Progenitor cell of endocrine pancreas (in vitro differentiated cells): ENCODE measurements around the gene HBS1L. TPM values are rescaled to one million over a fixed set of nuclear protein-coding genes. Genes with fewer than 3 reads are reported as not detected.

Experiments
- DNase-seq: peaks from one replicate; pipeline ENCODE4 v3.0.0; 2021; ENCODE audit warnings: low spot score; ENCODE audit not compliant: unreplicated experiment
- H3K27ac Mint-ChIP-seq: 2 replicates; pipeline ENCODE4 v1.8.0; 2021; ENCODE audit warnings: mild to moderate bottlenecking, moderate library complexity, mixed read lengths
- H3K27me3 Mint-ChIP-seq: 2 replicates; pipeline ENCODE4 v1.8.0; 2021; ENCODE audit warnings: mixed read lengths
- H3K36me3 Mint-ChIP-seq: 2 replicates; pipeline ENCODE4 v1.8.0; 2022; ENCODE audit warnings: mixed read lengths; ENCODE audit not compliant: insufficient read depth
- H3K4me1 Mint-ChIP-seq: 2 replicates; pipeline ENCODE4 v1.8.0; 2021; ENCODE audit warnings: low read depth, mixed read lengths
- H3K4me3 Mint-ChIP-seq: 2 replicates; pipeline ENCODE4 v1.8.0; 2021; ENCODE audit warnings: low read depth, mild to moderate bottlenecking, moderate library complexity, mixed read lengths
- H3K9me3 Mint-ChIP-seq: 2 replicates; pipeline ENCODE4 v1.8.0; 2021; ENCODE audit warnings: low read depth, mixed read lengths
- long read RNA-seq: library from polyadenylated mRNA; unstranded; transcript quantifications from one replicate; pipeline ENCODE4 v2.0.0, GENCODE V29; 2020
- total RNA-seq: library from RNA; stranded (reverse); gene quantifications from 2 replicates; pipeline ENCODE4 v1.2.1, GENCODE V29; 2021
- TF ChIP-seq, protein P1 (sequence below): fragments of 200-600 bp; sonication (generic); IDR thresholded peaks from one replicate; pipeline ENCODE4 v1.5.0; 2021; ENCODE audit warnings: antibody characterized with exemption, mild to moderate bottlenecking; ENCODE audit not compliant: unreplicated experiment

The HBS1L gene
- 77.2 and 88.7 TPM in 2 replicates for total RNA-seq
- long read RNA-seq, full-length matches to known transcripts, result 449 of 519 reads
- long read RNA-seq, partial matches to known transcripts, result 31 of 519 reads
- long read RNA-seq, other reads (novel, unspliced or antisense), result 39 of 519 reads

DNA sequence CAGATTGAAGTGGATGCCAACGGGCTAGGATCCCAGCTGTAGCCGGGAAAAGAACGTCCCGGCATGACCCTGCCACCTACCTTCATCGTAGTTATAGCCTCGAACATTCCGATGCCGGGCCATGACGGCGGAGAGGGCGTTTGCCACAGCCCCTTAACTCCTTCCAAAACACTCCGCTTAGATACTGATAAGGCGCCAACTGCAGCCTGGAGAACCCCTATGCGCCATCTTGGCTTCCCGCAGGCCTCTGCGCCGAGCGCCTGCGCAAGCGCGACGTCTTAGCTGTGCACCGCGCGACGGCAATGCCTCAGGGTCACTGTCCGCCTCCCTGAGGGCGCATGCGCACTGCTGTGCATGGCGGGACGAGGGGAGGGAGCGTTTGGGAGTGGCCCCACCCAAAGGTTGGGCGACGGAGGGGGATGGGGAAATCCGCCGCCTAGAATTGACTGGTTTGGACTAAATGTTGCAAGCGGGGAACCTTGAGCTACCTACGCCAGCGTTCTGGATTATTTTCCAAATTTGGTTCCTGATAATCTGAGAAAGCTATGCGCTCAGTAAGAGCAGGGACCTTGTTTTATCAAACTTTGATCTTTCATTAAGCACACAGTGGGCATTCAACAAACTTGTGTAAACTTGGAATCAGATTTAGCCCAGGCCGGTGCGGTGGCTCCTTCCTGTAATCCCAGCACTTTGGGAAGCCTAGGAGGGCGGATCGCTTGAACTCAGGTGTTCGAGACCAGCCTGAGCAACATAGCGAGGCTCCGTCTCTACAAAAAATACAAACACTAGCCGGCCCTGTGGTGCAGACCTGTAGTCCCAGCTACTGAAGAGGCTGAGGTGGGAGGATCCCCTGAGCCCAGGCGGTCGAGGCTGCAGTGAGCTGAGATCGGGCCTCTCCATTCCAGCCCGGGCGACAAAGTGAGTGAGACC lies at the start of gene HBS1L:
HBS1L (minus strand) TSS at position 254 of the 930 bp plus-strand sequence; CDS start at position 123, 131 bp downstream.
- Mint-ChIP-seq H3K9me3 (no peaks in the 10 kb centered on the region), H3K27me3 (no peaks in the 10 kb centered on the region)

DNA sequence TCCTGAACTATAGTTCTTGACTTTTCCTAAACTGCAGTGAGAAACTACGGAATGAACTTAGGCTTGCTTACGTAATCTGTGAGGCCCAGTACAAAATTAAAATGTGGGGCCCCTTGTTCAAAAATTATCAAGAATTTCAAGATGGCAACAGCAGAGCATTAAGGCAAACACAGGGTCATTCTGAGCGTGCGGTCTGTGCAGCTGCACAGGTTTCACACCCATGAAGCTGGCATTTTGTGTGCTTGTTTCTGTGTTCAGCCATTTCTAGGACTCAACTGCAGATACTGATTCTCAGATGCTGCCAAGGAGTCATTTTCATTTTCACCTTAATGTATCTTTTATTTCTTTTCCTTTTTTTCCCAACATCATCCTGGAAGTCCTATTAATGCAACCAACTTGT lies 49.6 kb upstream of the HBS1L start:
- Mint-ChIP-seq H3K27me3 (peaks cover 15% of the 10 kb centered on the region), H3K4me1 (no peaks in the 10 kb centered on the region), H3K9me3 (peaks cover 3% of the 10 kb centered on the region), H3K36me3 (no peaks in the 10 kb centered on the region), H3K27ac (no peak overlapping the region), H3K4me3 (no peak overlapping the region)
- TF ChIP-seq, protein P1, sequence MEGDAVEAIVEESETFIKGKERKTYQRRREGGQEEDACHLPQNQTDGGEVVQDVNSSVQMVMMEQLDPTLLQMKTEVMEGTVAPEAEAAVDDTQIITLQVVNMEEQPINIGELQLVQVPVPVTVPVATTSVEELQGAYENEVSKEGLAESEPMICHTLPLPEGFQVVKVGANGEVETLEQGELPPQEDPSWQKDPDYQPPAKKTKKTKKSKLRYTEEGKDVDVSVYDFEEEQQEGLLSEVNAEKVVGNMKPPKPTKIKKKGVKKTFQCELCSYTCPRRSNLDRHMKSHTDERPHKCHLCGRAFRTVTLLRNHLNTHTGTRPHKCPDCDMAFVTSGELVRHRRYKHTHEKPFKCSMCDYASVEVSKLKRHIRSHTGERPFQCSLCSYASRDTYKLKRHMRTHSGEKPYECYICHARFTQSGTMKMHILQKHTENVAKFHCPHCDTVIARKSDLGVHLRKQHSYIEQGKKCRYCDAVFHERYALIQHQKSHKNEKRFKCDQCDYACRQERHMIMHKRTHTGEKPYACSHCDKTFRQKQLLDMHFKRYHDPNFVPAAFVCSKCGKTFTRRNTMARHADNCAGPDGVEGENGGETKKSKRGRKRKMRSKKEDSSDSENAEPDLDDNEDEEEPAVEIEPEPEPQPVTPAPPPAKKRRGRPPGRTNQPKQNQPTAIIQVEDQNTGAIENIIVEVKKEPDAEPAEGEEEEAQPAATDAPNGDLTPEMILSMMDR, result no peak
- no peak for DNase-seq

More for the DNA sequence above, at the start of gene HBS1L:
- TF ChIP-seq, protein P1, result no peak
- H3K4me1 Mint-ChIP-seq, result peaks cover 16% of the 10 kb centered on the region
- H3K36me3 Mint-ChIP-seq, result no peaks in the 10 kb centered on the region
- peak within 1 kb of the TSS; percentile 98 for H3K4me3 Mint-ChIP-seq
- peak within 1 kb of the TSS; percentile 99 for H3K27ac Mint-ChIP-seq
- DNase-seq, result peak; percentile 95

DNA sequence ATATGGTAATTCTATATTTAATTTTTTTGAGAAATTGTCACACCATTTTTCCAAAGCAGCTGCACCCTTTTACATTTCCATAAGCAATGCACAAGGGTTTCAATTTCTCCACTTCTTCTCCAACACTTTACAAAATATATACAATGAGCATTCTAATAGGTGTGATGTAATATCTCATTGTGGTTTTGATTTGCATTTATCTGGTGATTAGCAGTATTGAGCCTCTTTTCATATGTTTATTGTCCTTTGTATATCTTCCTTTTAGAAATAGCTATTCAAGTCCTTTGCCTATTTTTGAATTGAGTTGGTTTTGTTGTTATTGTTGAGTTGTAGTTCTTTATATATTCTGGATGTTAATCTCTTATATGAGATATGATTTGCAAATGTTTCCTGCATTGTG lies 47.6 kb upstream of the HBS1L start:
- Mint-ChIP-seq H3K4me3 (no peak overlapping the region), H3K36me3 (no peaks in the 10 kb centered on the region), H3K9me3 (peaks cover 3% of the 10 kb centered on the region), H3K27ac (no peak overlapping the region), H3K27me3 (peaks cover 17% of the 10 kb centered on the region), H3K4me1 (peaks cover under 1% of the 10 kb centered on the region)
- DNase-seq, result no peak
- TF ChIP-seq, protein P1, result no peak

DNA sequence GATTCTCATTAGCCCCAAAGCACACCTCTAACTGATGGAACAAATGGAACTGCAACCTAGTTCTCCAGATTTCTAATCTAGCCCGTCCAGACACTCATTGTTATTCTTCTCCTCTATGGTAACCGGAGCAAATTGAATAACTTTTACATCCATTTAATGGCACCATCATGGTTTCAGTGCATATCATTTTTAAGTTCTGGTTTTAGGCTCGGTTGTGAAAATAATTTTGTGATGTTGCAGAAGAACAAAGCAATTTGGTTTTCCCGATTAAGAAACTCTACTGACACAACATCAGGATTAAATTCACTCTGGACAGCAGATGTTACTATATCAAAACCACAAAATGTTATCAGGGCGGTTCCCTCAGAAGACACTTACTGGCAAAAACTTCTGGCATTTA lies 42.5 kb upstream of the HBS1L start:
- TF ChIP-seq, protein P1, result no peak
- Mint-ChIP-seq H3K36me3 (no peaks in the 10 kb centered on the region), H3K4me1 (peaks cover 9% of the 10 kb centered on the region), H3K27ac (no peak overlapping the region), H3K4me3 (no peak overlapping the region), H3K27me3 (peaks cover 6% of the 10 kb centered on the region), H3K9me3 (peaks cover 3% of the 10 kb centered on the region)
- DNase-seq, result no peak

DNA sequence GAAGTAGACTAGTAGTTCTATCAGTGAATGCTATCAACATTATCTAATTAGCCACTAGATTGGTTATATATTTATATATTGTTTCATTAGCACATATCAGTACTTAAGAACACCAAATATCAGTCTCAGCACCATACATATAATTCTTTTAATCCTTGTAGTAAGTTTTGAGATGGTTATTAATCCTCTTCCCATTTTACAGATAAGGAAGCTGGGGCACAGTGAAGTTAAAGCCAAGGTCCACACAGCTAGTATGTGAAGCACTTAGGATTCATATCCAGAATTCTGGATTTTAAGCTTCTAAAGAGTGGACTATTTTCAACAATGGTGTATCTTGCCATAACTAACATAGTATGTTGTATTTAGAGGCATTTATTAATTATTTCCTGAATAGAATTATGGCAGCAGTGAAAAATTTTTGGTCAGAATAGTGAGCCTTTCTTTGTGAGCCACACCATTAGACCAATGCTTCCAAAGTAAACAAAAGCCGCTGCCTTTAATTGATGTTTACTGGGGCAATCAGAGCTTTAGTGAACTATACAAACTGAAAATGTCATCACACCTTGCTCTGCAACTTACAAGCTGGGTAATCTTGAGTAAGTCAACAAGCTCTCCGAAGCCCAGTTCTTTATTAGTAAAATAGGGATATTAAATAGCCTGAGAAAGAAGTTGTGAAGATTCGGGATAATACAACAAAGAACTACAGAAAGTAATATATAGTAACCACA lies 41.9 kb upstream of the HBS1L start:
- H3K27ac Mint-ChIP-seq, result no peak overlapping the region
- no peak overlapping the region for H3K4me3 Mint-ChIP-seq
- H3K27me3 Mint-ChIP-seq, result peaks cover 3% of the 10 kb centered on the region
- H3K9me3 Mint-ChIP-seq, result peaks cover under 1% of the 10 kb centered on the region
- H3K4me1 Mint-ChIP-seq, result peaks cover 9% of the 10 kb centered on the region
- H3K36me3 Mint-ChIP-seq, result no peaks in the 10 kb centered on the region
- TF ChIP-seq, protein P1, result no peak
- no peak for DNase-seq
